NCI-H748 (cell line): ENCODE results near the gene HSPBP1.
A peak's percentile ranks its signal among the peaks of the same experiment; 100 is the strongest.
"Not testable (repeated sequence)": the region's sequence is repeated elsewhere in the genome, so short reads cannot be mapped to it uniquely, and the experiment has no call there.

Experiments used
- DNase-seq: peaks from one replicate; lab custom pipeline; 2025; ENCODE audit not compliant: unreplicated experiment; lab: John Stamatoyannopoulos, UW

The HSPBP1 gene

DNA sequence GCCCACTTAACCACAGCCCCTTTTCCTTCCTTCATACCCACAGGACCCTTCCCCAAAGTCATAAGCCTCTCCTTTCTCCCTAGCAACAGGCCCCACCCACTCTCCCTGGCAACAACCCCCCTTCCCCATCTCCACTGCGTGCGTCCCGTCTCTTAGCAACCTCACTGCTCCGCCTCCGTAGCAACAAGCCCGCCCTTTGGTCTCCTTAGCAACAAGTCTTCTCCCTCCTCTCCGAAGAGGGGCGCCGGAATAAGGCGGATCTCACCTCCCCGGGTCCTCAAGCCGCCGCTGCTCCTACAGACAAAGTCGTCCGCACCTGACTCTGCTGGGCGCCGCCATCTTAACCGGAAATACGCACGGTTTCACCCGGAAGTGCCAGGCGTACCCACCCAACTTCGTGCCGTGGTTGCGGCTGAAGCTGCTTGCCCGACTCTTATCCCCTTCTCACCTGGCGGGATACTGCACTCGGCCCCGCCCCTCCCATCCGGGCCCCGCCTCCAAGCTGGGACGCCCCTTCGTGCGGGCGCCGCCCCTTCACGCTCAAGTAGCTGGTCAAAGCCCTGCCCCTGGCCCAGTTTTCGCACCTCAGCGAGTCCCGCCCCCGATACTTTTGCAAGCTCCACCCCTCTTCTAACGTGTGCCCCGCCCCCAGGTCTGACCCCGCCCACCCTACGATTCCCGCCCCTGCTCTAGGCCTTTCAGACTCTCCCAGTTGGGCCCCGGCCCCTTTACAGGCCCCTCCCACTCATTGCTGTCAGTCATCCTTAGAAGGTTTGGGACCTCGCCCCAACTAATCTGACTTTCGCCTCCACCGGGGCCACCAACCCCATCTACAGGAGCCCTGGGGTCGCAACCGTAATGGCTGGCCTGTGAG, at the start of gene HSPBP1:
Gene HSPBP1, minus strand, starts transcription at position 341 of the 874 bp plus-strand sequence. CDS start 502 bp downstream, outside the sequence.
- DNase-seq, result peak; percentile 99

GRCh38 chr19:55328774-55329318, 48.9 kb upstream of the HSPBP1 start:
- not testable (repeated sequence) for DNase-seq

GRCh38 chr19:55325172-55325571, 45.3 kb upstream of the HSPBP1 start, which contains the start of gene TMEM150B:
TMEM150B (minus strand) TSS chr19:55325341; CDS start chr19:55321036, 4,305 bp downstream.
- DNase-seq, result no peak

DNA sequence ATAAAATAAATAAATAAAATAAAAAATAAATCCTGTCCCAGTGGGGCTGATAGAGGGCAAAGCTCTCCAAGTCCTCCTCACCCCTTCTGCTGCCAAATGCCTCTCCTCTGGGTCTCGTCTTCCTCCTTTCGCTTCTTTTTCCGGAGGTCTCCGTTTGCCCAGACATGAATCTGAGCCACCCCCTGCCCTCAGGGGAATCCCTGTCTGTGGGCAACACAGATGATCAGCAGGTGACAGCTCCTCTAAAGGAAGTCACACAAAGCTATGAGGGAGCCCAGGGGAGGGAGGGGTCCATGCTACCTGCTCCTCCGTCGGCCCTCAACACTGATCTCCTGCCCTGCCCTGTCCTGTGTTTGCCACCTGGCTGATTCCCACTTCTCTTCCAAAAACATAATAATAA, 44.8 kb upstream of the HSPBP1 start:
- DNase-seq, result no peak

- DNase-seq, result no peak
Observed at GRCh38 chr19:55322204-55322885, 42.4 kb upstream of the HSPBP1 start.

GRCh38 chr19:55321466-55322137, 41.7 kb upstream of the HSPBP1 start:
- DNase-seq, result no peak

GRCh38 chr19:55320844-55321419, 41.0 kb upstream of the HSPBP1 start:
- DNase-seq, result no peak

DNA sequence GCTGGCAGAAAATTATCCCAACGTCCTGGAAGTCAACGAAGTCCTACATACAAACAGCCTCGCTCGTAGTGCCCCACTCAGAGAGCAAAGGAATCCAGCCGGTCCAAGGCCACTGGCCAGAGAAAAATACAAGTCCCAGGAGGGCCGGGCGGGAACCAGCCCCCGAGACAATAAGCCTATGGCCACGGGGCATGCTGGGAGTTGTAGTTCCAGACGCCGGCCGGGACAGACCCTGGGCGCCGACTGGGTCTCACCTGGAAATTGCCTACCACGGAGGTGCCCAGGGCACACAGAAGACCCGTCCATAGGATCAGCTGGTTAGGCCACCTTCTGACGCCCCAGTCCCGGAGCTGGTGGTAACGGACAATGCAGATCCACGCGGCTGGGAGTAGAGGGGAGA, 39.9 kb upstream of the HSPBP1 start:
- peak; percentile 62 for DNase-seq

- no peak for DNase-seq
Observed at GRCh38 chr19:55316646-55317045, 36.7 kb upstream of the HSPBP1 start.

DNA sequence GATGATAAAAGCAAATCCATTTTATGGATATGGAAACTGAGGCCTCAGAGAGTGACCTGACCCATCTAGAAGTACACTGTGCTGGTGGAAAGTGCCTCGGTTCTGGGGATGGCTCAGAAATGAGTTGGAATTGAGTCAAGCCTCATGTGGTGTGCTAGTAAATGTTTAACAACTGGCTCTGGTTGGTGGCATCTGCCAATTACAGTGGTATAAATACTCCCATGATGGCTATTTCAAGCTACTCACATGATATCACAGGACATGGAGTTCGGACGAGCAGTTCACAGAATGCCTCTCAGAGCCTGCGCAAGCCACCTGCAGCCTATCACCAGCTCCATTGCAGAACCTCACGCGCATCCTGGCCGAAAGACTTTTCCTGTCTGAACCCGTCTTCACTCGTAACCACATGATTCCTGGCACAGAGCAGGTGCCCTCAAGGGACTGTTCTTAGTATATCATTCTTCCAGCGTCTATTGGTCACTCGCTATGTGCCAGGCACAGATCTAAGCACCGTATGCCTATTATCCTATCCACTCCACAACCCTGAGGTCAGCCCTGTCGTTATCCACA, 36.1 kb upstream of the HSPBP1 start:
- no peak for DNase-seq

- DNase-seq, result no peak
Observed at GRCh38 chr19:55314396-55314795, 34.5 kb upstream of the HSPBP1 start.

DNA sequence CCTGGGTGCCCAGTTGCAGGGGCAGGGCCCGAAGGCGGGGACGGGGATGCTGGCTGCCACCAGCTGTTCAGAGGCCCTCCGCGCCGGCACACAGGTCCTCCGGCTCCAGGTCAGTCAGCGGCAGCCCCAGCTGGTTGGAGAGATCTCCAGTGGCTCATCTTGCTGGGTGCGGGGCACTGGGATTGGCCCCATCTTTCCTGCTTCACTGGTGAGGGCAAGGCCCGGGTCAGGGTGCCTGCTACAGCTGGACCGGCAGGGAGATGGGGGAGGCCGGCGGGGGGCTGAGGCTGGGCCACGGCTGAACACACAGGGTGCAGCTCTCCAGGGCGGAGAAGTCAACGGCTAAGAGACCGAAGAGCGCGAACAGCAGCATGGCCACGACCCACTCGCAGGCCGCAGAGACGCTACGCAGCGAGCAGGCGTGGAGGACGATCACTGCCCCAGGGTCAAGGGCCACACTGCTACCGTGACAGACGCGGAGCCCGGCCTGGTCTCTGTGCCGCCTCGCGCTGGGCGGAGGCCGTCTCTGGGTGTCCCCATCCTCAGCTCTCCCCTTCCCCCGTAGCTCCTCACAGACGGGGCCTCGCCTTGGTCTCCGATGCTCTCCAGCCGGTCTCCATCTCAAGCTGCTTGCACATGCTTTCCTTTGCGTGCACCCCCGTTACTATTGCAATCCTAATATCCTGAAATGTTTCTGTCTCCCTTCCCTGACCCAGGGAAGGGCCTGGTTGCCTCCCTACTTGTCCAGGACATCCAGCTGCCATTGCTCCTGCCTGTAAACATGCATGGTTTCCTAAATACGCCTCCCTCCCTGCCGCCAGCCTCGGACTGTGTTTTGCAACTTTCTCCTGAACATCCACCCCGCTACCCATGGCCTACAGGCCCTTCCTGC, 33.0 kb upstream of the HSPBP1 start:
- DNase-seq, result no peak

DNA sequence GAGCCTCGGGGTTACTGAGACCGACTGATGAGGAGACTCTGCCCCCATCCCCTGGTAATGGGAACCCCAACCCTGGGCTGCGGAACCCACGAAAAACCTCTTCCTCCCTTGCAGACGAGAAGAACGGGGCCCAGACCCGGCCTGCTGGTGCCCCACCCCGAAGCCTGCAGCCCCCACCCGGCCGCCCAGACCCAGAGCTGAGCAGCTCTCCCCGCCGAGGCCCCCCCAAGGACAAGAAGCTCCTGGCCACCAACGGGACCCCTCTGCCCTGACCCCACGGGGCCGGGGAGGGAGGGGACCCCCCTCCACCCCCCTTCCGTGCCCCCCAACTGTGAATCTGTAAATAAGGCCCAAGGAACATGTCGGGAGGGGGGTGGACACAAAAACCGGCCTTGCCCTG, 31.9 kb upstream of the HSPBP1 start:
- DNase-seq, result no peak

GRCh38 chr19:55311397-55311796, 31.5 kb upstream of the HSPBP1 start:
- no peak for DNase-seq

- DNase-seq, result no peak
Observed at GRCh38 chr19:55310498-55310897, 30.6 kb upstream of the HSPBP1 start.

DNA sequence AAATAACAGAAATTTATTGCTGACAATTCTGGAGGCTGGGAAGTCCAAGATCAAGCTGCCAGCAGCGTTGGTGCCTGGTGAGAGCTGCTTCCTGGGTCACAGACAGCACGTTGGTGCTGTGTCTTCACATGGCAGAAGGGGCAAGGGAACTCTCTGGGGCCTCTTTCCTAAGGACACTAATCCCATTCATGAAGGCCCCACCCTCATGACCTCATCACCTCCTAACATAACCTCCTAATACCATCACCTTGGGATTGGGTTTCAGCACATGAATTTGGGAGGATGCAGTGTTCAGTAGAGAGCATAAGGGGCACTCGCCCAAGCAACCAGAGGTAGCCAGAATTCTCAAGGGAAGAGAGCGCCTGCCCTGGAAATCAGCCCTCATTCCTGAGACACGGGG, 29.5 kb upstream of the HSPBP1 start:
- no peak for DNase-seq

DNA sequence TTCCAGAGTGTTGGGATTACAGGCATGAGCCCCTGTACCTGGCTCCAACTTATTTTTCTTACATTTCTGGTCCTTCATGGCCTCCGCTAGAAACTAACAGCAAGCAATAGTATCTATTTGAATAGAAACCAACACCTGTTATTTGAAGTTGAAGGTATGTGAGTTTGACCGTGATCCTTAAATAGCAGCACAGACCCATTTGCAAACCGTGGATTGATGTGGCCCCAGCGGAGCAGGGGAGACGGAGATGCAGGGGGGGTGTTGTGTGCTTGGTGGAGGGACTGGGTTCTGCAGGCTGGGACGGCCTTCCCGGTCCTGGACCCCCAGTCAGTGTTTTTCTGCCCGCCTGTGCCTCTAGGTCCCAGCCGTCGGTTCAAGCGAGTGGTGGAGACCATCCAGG, 28.4 kb upstream of the HSPBP1 start:
- DNase-seq, result no peak

DNA sequence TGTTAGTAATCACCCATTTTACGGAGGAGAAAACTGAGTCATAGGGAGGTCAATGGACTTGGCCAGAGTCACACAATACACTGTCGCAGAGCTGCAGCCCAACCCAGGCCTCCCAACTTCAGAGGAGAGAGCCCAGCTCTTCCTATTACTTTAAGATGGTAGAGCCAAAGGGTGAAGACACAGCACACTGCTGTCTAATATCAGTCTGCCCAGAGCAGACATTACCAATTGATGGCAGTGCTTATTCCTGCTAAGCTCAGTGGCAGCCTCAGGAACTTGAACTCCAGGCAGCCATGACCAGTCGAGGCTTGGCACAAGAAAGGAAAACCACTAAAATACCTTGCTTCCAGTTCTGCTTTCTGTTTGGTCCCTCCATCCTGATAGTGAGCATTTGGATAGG, 26.8 kb upstream of the HSPBP1 start:
- DNase-seq, result no peak

GRCh38 chr19:55305983-55306562, 26.2 kb upstream of the HSPBP1 start:
- no peak for DNase-seq
